Coronary artery (tissue), 2 donors: ENCODE results near the gene BTBD9.

ENCODE experiments used
- DNase-seq: peaks from one replicate; pipeline ENCODE4 v3.0.0-alpha.2; 2017; ENCODE audit warnings: low spot score
- H3K27ac ChIP-seq, 2 donors: fragments of 200-600 bp; sonication (generic); one replicate each; pipeline ENCODE4 v1.5.1; 2016 to 2019
- H3K4me3 ChIP-seq: fragments of 200-600 bp; sonication (generic); 2 replicates; pipeline ENCODE4 v1.5.1; 2016; ENCODE audit warnings: mild to moderate bottlenecking, moderate library complexity
- TF ChIP-seq, protein P1 (sequence below): fragments of 200-600 bp; sonication (generic); IDR thresholded peaks from one replicate; pipeline ENCODE4 v1.5.1; 2019; ENCODE audit warnings: antibody characterized with exemption

Gene BTBD9

DNA sequence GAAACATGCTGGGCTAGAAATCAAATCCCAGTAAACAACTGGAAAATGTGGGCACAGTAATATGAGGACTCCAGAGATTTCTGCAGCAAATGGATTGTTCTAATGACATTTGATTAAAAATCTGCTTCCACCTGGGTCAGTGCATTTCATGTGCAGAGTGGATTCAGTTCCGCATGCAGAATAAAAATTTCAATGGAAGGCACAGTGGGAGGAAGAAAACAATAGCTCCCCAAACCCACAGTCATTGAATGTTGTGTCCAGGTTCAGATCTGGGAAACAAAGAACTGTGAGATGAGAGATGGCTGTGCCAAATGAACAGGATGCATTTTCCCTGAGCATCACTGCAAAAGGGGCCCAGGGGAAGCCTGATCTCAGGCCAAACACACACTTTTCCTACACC, 403.1 kb downstream of the BTBD9 start:
- DNase-seq: no peak
- H3K4me3 ChIP-seq: no peak overlapping the region
- H3K27ac ChIP-seq: no peak overlapping the region
- TF ChIP-seq, protein P1, sequence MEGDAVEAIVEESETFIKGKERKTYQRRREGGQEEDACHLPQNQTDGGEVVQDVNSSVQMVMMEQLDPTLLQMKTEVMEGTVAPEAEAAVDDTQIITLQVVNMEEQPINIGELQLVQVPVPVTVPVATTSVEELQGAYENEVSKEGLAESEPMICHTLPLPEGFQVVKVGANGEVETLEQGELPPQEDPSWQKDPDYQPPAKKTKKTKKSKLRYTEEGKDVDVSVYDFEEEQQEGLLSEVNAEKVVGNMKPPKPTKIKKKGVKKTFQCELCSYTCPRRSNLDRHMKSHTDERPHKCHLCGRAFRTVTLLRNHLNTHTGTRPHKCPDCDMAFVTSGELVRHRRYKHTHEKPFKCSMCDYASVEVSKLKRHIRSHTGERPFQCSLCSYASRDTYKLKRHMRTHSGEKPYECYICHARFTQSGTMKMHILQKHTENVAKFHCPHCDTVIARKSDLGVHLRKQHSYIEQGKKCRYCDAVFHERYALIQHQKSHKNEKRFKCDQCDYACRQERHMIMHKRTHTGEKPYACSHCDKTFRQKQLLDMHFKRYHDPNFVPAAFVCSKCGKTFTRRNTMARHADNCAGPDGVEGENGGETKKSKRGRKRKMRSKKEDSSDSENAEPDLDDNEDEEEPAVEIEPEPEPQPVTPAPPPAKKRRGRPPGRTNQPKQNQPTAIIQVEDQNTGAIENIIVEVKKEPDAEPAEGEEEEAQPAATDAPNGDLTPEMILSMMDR: no peak

DNA sequence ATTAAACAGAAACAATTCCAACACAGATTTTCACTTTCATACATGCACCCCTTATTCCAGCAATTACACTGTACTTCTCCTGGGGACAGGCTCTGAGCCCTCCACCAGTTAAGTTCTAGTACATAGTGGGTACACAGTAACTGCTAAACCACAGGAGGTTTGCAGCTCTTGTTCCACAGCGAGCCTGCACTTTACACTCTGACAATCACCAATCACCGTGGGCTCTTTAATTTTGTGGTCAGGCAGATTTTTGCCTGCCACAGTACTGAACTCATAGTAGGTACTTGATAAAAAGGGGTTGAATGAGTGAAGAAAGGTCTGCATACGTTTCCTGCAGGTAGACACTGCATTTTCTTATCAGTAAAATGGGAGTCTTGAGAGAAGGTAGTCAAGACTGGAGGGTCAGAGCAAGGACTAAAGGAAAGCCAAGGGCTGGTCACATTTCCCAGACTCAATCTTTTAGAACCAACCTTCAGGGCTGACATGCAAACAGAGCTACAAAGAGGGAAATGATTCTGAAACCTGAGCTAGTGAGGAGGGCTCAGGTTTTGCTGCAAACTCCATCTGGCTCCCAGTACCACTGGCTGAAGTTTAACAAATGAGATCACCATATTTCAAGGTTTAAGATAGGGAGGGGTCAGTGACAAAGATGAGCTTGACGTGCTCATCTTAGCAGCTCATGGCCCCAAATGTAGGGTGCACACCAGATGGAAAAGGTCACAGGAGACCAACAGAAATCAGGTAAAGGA, 404.6 kb downstream of the BTBD9 start:
- no peak for DNase-seq
- no peak overlapping the region for H3K27ac ChIP-seq
- H3K4me3 ChIP-seq: no peak overlapping the region
- TF ChIP-seq, protein P1: no peak

DNA sequence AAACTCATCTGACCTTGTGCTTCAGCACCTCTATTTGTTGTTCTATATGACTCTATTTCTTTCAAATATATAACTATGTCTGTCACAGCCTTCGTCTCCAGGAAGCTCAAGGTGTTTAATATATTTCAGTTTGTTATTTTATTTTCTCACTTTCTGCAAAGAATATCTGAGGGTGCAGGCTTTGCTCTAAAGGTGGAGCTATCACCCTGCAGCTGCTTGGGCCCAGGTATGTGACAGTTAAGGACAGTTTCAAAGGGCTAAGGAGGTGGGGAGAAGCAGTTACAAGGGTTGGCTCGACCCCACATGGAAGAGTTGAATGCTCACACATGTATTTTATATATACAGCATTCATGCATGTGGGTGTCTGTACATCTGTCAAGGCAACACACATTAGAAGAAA, 405.6 kb downstream of the BTBD9 start:
- TF ChIP-seq, protein P1: no peak
- DNase-seq: no peak
- H3K27ac ChIP-seq: no peak overlapping the region
- no peak overlapping the region for H3K4me3 ChIP-seq

DNA sequence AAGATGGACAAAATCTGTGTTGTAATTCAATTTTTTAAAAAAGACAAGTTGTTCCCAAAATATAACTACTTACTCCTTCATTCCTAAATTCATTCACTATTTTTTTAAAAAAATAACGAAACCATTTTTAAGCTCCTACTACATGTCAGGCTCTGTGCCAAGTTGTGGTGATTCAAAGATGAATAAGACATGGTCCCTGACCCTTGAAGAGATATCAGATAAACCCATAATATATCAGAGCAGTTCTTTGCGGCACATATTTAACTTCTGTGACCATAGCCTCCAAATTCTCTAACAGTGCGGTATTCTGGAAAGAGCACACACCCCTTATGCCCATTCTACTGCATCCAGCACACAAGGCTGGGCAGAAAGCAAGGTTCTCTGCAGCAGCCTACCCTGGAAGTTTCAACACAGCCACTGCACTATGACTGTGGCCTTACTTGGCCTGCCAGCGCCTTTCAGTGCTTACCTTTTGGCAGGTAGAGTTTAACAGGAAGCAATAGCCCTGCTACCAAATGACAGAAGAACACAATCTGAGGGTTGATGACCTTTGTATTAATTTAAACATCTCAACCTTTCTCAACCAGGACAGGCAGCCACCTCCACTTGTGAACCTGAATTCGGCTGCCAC, 406.5 kb downstream of the BTBD9 start:
- H3K27ac ChIP-seq: no peak overlapping the region
- DNase-seq: no peak
- H3K4me3 ChIP-seq: no peak overlapping the region
- TF ChIP-seq, protein P1: no peak

DNA sequence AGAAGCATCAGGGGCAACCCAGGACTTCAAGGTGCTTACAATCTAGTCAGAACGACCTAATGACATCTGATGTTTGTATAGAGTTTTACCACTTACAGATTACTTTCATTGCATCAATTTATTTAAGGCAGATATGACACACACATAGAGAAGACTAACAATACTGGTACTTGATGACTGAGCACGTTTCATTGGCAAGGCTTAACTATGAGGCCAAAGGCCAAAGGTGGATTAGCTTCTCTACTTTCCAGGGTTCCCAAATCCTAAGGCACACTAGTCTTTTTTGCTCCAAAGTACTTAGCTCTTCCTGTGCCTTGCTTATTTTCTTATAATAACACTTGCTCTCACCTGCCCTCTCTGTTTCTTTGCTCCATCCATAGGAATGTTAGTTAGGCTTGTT, 414.0 kb downstream of the BTBD9 start:
- TF ChIP-seq, protein P1: no peak
- no peak for DNase-seq
- Histone ChIP-seq H3K4me3 (no peak overlapping the region), H3K27ac (no peak overlapping the region)

DNA sequence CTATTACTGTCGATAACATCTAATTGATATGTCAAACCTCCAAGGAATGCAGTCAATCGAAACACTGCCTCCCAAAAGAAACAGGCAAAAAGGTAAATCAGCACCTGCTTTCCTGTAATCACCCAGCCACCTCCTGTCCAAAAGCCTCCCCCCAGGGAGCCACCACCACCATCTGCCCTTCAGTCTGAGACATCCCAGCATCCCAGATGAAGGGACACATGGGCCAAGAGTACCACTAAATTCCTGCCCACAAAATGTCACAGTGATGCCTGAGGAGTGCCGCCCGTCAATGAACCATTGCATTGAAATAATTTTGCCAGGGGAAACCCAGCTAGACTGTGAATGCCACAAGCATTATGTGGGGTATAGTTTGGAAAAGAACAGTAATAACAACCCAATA, 418.5 kb downstream of the BTBD9 start:
- no peak for DNase-seq
- Histone ChIP-seq H3K27ac (no peak overlapping the region), H3K4me3 (no peak overlapping the region)
- TF ChIP-seq, protein P1: no peak
